ENCODE results near the gene CELA1.

DNA sequence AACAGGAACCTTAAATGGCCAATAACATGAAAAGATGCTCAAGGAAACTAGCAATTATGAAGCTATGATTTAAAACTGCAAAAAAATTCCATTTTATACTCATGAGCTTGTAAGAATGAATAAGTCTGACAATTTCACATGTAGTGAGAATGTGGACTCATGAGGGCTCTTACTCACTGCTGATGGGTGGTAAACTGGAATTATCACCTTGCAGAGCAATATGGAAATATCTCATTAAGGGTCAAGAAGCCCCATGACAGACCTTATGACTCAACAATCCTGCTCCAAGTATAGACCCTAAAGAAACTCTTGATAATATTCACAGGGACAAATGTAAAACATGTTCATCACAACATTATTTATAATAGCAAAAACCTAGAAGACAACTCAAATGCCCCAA lies 52.8 kb downstream of the CELA1 start:
- TF ChIP-seq POLR2AphosphoS5 (IDR thresholded peaks at IDR 0.05; ENCODE audit: low read depth, low read length) = no peak
- no peak for TF ChIP-seq MXI1 (IDR thresholded peaks at IDR 0.05; ENCODE audit: low read depth, low read length)
- TF ChIP-seq, protein P1, sequence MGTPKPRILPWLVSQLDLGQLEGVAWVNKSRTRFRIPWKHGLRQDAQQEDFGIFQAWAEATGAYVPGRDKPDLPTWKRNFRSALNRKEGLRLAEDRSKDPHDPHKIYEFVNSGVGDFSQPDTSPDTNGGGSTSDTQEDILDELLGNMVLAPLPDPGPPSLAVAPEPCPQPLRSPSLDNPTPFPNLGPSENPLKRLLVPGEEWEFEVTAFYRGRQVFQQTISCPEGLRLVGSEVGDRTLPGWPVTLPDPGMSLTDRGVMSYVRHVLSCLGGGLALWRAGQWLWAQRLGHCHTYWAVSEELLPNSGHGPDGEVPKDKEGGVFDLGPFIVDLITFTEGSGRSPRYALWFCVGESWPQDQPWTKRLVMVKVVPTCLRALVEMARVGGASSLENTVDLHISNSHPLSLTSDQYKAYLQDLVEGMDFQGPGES (IDR thresholded peaks at IDR 0.05; ENCODE audit: low read depth, low read length) = no peak
- TF ChIP-seq, protein P2, sequence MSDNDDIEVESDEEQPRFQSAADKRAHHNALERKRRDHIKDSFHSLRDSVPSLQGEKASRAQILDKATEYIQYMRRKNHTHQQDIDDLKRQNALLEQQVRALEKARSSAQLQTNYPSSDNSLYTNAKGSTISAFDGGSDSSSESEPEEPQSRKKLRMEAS (IDR thresholded peaks at IDR 0.05; ENCODE audit: low read depth) = no peak
- TF ChIP-seq, protein P3, sequence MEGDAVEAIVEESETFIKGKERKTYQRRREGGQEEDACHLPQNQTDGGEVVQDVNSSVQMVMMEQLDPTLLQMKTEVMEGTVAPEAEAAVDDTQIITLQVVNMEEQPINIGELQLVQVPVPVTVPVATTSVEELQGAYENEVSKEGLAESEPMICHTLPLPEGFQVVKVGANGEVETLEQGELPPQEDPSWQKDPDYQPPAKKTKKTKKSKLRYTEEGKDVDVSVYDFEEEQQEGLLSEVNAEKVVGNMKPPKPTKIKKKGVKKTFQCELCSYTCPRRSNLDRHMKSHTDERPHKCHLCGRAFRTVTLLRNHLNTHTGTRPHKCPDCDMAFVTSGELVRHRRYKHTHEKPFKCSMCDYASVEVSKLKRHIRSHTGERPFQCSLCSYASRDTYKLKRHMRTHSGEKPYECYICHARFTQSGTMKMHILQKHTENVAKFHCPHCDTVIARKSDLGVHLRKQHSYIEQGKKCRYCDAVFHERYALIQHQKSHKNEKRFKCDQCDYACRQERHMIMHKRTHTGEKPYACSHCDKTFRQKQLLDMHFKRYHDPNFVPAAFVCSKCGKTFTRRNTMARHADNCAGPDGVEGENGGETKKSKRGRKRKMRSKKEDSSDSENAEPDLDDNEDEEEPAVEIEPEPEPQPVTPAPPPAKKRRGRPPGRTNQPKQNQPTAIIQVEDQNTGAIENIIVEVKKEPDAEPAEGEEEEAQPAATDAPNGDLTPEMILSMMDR (IDR thresholded peaks at IDR 0.05) = no peak
- no peak for TF ChIP-seq TAF1 (IDR thresholded peaks at IDR 0.05; ENCODE audit: borderline replicate concordance, low read depth, low read length)
- TF ChIP-seq NFIC (IDR thresholded peaks at IDR 0.05; ENCODE audit: borderline replicate concordance) = no peak
- no peak for TF ChIP-seq RFX5 (IDR thresholded peaks at IDR 0.05; ENCODE audit: low read length)
- TF ChIP-seq, protein P4, sequence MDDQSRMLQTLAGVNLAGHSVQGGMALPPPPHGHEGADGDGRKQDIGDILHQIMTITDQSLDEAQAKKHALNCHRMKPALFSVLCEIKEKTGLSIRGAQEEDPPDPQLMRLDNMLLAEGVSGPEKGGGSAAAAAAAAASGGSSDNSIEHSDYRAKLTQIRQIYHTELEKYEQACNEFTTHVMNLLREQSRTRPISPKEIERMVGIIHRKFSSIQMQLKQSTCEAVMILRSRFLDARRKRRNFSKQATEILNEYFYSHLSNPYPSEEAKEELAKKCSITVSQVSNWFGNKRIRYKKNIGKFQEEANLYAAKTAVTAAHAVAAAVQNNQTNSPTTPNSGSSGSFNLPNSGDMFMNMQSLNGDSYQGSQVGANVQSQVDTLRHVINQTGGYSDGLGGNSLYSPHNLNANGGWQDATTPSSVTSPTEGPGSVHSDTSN (IDR thresholded peaks at IDR 0.05) = no peak

Data from SK-N-SH (cell line).